Lung (tissue), 12 donors: ENCODE data around the gene ELMOD3. TPM values are rescaled to one million over a fixed set of nuclear protein-coding genes. Genes with fewer than 3 reads are reported as not detected.
A peak's percentile ranks its signal among the peaks of the same experiment; 100 is the strongest.
"Not testable (repeated sequence)": the region's sequence is repeated elsewhere in the genome, so short reads cannot be mapped to it uniquely, and the experiment has no call there.

Experiments
- ATAC-seq: fragments of 200-7000 bp; cut with Tn5 transposase; one replicate; pipeline ENCODE4 v1.9.1; 2020; ENCODE audit warnings: moderate number of reproducible peaks; ENCODE audit not compliant: insufficient read depth, low FRiP score
- DNase-seq, 3 donors: peaks; one replicate each; pipeline ENCODE4 v3.0.0-alpha.2; 2013 to 2017
- H3K27ac ChIP-seq, 2 donors: one replicate each; pipeline ENCODE4 v1.5.1; 2013; ENCODE audit warnings: mild to moderate bottlenecking in 2 of 2, moderate library complexity in 2 of 2, control low read depth in 1 of 2, inconsistent platforms in 1 of 2, low read depth in 1 of 2, low read length in 1 of 2
- H3K27me3 ChIP-seq, 3 donors: one replicate each; pipeline ENCODE4 v1.5.1; 2013; ENCODE audit warnings: low read length in 2 of 3; ENCODE audit not compliant: control insufficient read depth in 3 of 3, insufficient read depth in 3 of 3
- H3K36me3 ChIP-seq, 4 donors: one replicate each; pipeline ENCODE4 v1.5.1; 2013; ENCODE audit warnings: low read length in 4 of 4, mild to moderate bottlenecking in 1 of 4, moderate library complexity in 1 of 4; ENCODE audit not compliant: control insufficient read depth in 4 of 4, insufficient read depth in 4 of 4
- H3K4me1 ChIP-seq, 5 donors: one replicate each; pipeline ENCODE4 v1.5.1; 2013; ENCODE audit warnings: low read length in 5 of 5, mild to moderate bottlenecking in 2 of 5, moderate library complexity in 1 of 5; ENCODE audit not compliant: control insufficient read depth in 5 of 5, insufficient read depth in 5 of 5
- H3K4me3 ChIP-seq: one replicate; pipeline ENCODE4 v1.5.1; 2013; ENCODE audit warnings: mild to moderate bottlenecking, control low read depth, moderate library complexity
- H3K9ac ChIP-seq, 2 donors: one replicate each; pipeline ENCODE4 v1.5.1; 2013; ENCODE audit warnings: low read length in 2 of 2, control low read depth in 1 of 2; ENCODE audit not compliant: insufficient read depth in 1 of 2
- H3K9me3 ChIP-seq, 4 donors: one replicate each; pipeline ENCODE4 v1.5.1; 2013; ENCODE audit warnings: low read length in 3 of 4, mild to moderate bottlenecking in 1 of 4, moderate library complexity in 1 of 4; ENCODE audit not compliant: control insufficient read depth in 4 of 4, insufficient read depth in 3 of 4
- CTCF ChIP-seq: IDR thresholded peaks from 2 replicates; pipeline ENCODE4 v1.5.1; 2012; ENCODE audit warnings: mild to moderate bottlenecking; ENCODE audit errors: control extremely low read depth, extremely low read depth
- WGBS, 2 donors: extraction: QIAGEN DNeasy Blood & Tissue Kit; methylation state at CpG; one replicate each; pipeline ENCODE4 v1.1.7; 2013; 5-methylcytosine and 5-hydroxymethylcytosine counted together
- polyA plus RNA-seq, 2 donors: library from polyadenylated mRNA; stranded (reverse); fragments of 200-250 nt; gene quantifications; one replicate each; pipeline ENCODE4 v1.2.1, GENCODE V29; 2013
- total RNA-seq, 2 donors: library from RNA; depleted of rRNA in 1 of 2; stranded (reverse); fragments of >200 nt in 1 of 2; gene quantifications; one replicate each; pipeline ENCODE4 v1.2.1, GENCODE V29; 2014 to 2021
- donor health status: control.
- donor health status: control.
- donor health status: Bipolar disorder and iron deficiency.
- donor health status: healthy.
- donor health status: DM: yes; HTN: yes; CAD: no.

The ELMOD3 gene
- total and polyA plus RNA-seq, 4 donors, result 11.9 to 26.5 (median 14.7) TPM

GRCh38 chr2:85312404-85312803, 42.2 kb upstream of the ELMOD3 start:
- Histone ChIP-seq H3K27ac (no peak overlapping the region), H3K4me1 (peaks cover 0 to 7% (median 0%) of the 10 kb centered on the region in 5 donors), H3K4me3 (no peak overlapping the region), H3K9me3 (no peaks in the 10 kb centered on the region), H3K27me3 (no peaks in the 10 kb centered on the region), H3K36me3 (peaks cover 0 to 27% (median 21%) of the 10 kb centered on the region in 4 donors), H3K9ac (no peak overlapping the region)
- no peak for TF ChIP-seq CTCF
- ATAC-seq, result no peak
- peak in 1 of 3 donors; percentile 20 for DNase-seq
- 82 to 83% methylated on average over 7 of the region's 7 CpGs for WGBS, 2 donors

GRCh38 chr2:85314884-85315242, 39.7 kb upstream of the ELMOD3 start:
- no peaks in the 10 kb centered on the region for H3K27me3 ChIP-seq
- no peak overlapping the region for H3K27ac ChIP-seq
- no peak for ATAC-seq
- H3K36me3 ChIP-seq, result peaks cover 0 to 40% (median 15%) of the 10 kb centered on the region in 4 donors
- TF ChIP-seq CTCF, result no peak
- no peaks in the 10 kb centered on the region for H3K9me3 ChIP-seq
- no peak for DNase-seq
- H3K4me3 ChIP-seq, result no peak overlapping the region
- H3K9ac ChIP-seq, result no peak overlapping the region
- H3K4me1 ChIP-seq, result peaks cover 0 to 2% (median 0%) of the 10 kb centered on the region in 5 donors
- WGBS, 2 donors, result 88% methylated on average over 10 of the region's 10 CpGs

- ATAC-seq, H3K4me1 ChIP-seq, H3K9ac ChIP-seq, H3K27ac ChIP-seq, H3K9me3 ChIP-seq, DNase-seq, H3K4me3 ChIP-seq, H3K27me3 ChIP-seq: not testable (repeated sequence)
- peaks cover 8 to 47% (median 20%) of the 10 kb centered on the region in 4 donors for H3K36me3 ChIP-seq
- 0 to 74% methylated on average over 1 to 5 of the region's 5 CpGs for WGBS, 2 donors
Observed at GRCh38 chr2:85315921-85316320, 38.6 kb upstream of the ELMOD3 start.

- Histone ChIP-seq H3K9ac (no peak overlapping the region), H3K4me3 (no peak overlapping the region), H3K27me3 (no peaks in the 10 kb centered on the region), H3K36me3 (peaks cover 20 to 60% (median 30%) of the 10 kb centered on the region in 4 donors), H3K9me3 (no peaks in the 10 kb centered on the region), H3K27ac (no peak overlapping the region), H3K4me1 (peaks cover 0 to 2% (median 0%) of the 10 kb centered on the region in 5 donors)
- TF ChIP-seq CTCF, result no peak
- DNase-seq, result no peak
- 39 to 65% methylated on average over 11 of the region's 11 CpGs for WGBS, 2 donors
- ATAC-seq, result peak; percentile 54
Observed at GRCh38 chr2:85318222-85319074, 36.1 kb upstream of the ELMOD3 start.
